Placental pericyte (primary cell): Measurements from ENCODE around the gene ALDH5A1. TPM values are rescaled to one million over a fixed set of nuclear protein-coding genes. Genes with fewer than 3 reads are reported as not detected.

ENCODE experiments used
- total RNA-seq: library from RNA; depleted of rRNA; stranded (reverse); fragments of >200 nt; gene quantifications from 2 replicates; pipeline ENCODE4 v1.2.3, GENCODE V29; 2012

The ALDH5A1 gene
- total RNA-seq: 0.22 and 0.29 TPM in 2 replicates

DNA sequence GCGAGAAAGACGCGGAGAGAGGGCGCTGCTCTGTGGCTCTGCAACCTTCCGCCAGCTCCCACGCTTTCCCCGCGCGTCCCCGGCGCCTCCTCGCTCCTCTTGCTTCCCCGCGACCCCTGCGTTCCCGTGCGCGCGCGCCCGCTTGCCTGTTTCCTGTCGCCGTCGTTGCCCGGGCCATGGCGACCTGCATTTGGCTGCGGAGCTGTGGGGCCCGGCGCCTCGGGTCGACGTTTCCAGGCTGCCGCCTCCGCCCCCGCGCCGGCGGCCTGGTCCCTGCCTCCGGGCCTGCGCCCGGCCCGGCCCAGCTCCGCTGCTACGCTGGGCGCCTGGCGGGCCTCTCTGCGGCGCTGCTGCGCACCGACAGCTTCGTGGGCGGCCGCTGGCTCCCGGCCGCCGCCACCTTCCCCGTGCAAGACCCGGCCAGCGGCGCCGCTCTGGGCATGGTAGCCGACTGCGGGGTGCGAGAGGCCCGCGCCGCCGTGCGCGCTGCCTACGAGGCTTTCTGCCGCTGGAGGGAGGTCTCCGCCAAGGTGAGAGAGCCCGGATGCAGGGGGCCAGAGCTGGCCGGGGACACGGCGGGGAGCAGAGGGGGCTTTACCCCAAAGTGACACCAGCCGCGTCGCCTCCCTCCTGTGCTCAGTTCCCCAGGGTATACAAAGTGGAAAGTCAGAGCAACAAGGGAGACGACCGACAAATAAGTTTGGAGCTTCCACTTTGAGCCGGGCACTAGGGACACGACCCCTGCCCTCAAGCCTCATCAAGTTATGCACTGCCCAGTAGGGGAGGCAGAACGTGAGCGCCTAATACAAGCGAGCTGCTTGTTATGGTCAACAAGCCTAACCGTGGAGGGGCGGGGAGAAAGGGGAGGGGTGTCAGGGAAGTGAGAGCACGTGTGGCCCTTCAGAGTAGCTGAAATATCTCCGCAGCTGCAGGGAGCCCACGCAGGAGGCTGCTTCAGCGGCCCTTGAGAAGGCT lies at the start of gene ALDH5A1:
Gene ALDH5A1, plus strand, starts transcription at position 149 of the 975 bp plus-strand sequence. Its CDS starts 28 bp downstream, at position 177.

DNA sequence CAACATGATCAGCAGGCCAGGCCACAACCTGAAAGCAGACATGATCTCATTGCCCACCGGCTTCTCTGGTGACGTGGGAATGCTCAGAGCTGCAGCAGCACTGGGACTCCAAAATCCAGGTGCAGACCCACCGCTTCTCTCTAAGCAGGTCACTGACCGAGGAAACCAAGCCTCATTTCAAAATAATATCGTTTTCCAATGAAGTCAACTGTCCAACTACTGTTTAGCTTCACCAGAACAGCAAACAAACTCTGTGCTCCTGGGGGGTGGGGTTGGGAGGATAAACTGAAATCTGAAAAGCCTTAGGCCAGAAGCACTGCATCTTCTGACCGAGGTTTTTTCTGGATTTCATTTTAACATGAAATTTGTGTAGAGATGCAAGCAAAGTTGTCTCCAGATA lies 5.3 kb upstream of the ALDH5A1 start, which contains the start of gene GPLD1:
Gene GPLD1, minus strand, starts transcription at position 109 of the 400 bp plus-strand sequence. Its CDS starts 67 bp downstream, at position 42.

Other genes with a start within 250 kb of the ALDH5A1 start
- under 0.01 and 0.14 TPM in 2 replicates for gene DCDC2, start 136.9 kb upstream of the ALDH5A1 start, total RNA-seq
- 24.1 and 34.9 TPM in 2 replicates for gene MRS2, start 92.0 kb upstream of the ALDH5A1 start, total RNA-seq
- 0.14 and 0.22 TPM in 2 replicates for gene GPLD1, start 5.4 kb upstream of the ALDH5A1 start, total RNA-seq
- under 0.01 TPM in 1 of 2 replicates, not detected in the other for gene KIAA0319, start 151.2 kb downstream of the ALDH5A1 start, total RNA-seq
- gene TDP2, start 171.9 kb downstream of the ALDH5A1 start, total RNA-seq: 17.7 and 18.8 TPM in 2 replicates
- gene ACOT13, start 172.1 kb downstream of the ALDH5A1 start, total RNA-seq: 3.1 and 5.7 TPM in 2 replicates
- gene C6orf62, start 224.2 kb downstream of the ALDH5A1 start, total RNA-seq: 159 and 163 TPM in 2 replicates